GM12872 (cell line): Measurements from ENCODE around the gene TOX2.

Experiments
- TF ChIP-seq, protein P1 (sequence below): IDR thresholded peaks from 3 replicates; pipeline ENCODE4 v1.5.1; 2011; ENCODE audit warnings: low read depth, mild to moderate bottlenecking, low read length, moderate library complexity; ENCODE audit not compliant: insufficient read depth

TOX2 gene

DNA sequence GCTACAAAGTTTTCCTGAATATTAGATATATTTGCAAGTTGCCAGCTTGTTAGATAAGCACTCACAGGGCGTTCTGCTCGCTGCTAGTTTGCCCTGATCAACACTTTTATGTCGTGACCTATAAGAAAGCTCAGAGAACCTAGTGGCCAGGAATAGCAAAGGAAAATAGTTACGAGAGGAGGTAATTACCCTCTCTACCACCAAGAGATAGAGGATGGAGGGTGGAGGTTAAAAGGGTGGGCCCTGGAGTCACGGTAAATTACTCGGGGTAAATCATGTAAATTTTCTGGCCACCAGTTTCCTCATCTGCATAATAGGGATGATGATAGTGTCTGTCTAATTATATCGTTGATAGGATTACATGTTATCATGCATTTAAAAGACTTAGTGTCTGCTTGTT lies 185.2 kb downstream of the TOX2 start:
- TF ChIP-seq, protein P1, sequence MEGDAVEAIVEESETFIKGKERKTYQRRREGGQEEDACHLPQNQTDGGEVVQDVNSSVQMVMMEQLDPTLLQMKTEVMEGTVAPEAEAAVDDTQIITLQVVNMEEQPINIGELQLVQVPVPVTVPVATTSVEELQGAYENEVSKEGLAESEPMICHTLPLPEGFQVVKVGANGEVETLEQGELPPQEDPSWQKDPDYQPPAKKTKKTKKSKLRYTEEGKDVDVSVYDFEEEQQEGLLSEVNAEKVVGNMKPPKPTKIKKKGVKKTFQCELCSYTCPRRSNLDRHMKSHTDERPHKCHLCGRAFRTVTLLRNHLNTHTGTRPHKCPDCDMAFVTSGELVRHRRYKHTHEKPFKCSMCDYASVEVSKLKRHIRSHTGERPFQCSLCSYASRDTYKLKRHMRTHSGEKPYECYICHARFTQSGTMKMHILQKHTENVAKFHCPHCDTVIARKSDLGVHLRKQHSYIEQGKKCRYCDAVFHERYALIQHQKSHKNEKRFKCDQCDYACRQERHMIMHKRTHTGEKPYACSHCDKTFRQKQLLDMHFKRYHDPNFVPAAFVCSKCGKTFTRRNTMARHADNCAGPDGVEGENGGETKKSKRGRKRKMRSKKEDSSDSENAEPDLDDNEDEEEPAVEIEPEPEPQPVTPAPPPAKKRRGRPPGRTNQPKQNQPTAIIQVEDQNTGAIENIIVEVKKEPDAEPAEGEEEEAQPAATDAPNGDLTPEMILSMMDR: no peak

DNA sequence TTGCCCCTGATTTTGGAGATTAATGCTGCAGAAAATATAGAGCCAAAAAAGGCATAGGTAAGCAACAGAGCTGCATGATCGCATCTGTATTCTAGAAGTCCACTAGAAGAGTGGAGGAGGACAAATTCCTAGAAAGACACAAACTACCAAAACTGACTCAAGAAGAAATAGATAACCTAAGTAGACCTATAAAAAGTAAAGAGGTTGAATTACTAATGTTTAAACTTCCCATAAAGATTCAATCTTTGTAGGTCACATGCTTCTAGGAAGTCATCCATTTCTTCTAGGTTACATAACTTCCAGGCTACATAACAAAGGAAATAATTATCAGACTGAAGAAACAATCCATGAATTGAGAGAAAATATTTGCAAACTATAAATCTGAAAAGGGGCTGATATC lies 187.9 kb downstream of the TOX2 start:
- TF ChIP-seq, protein P1: no peak

DNA sequence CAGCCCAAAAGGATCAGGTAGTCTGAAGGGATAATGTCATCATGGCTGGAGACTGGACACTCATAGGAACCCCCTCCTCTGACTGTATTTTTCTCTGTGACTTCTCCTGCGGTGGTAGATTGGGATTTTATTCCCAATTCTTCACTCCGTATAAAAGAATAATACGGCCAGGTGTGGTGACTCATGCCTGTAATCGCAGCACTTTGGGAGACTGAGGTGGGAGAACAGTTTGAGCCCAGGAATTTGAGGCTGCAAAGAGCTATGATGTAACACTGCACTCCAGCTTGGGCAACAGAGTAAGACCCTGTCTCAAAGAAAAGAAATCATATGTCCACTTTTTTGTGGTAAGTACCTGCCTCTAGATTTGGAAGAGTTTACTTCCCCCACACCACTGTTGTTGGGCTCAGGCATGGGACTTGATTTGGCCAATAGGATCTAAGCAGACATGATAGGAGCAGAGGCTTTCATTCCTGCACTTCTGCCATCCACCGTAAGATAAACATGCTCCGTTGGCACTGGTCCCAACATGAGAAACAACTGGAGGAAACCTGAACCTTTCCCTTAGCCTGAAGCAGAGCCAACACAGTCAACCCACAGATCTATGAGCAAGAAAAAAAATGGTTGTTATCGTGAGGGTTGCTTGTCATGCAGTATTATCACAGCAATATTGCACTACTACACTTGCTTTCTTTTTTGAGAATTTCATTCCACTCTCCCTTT lies 190.3 kb downstream of the TOX2 start:
- TF ChIP-seq, protein P1: no peak

DNA sequence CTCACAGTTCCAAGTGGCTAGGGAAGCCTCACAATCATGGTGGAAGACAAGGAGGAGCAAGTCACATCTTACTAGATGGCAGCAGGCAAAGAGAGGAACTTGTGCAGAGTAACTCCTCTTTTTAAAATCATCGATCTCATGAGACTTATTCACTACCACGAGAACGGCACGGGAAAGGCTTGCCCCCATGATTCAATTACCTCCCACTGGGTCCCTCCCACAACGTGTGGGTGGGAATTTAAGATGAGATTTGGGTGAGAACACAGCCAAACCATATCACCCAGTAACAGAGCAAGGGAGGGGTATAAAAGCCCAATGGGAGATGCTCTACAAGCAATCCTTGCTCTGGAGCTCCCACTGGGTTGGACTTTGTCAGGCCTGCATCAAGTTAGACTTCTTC lies 192.0 kb downstream of the TOX2 start:
- TF ChIP-seq, protein P1: no peak

DNA sequence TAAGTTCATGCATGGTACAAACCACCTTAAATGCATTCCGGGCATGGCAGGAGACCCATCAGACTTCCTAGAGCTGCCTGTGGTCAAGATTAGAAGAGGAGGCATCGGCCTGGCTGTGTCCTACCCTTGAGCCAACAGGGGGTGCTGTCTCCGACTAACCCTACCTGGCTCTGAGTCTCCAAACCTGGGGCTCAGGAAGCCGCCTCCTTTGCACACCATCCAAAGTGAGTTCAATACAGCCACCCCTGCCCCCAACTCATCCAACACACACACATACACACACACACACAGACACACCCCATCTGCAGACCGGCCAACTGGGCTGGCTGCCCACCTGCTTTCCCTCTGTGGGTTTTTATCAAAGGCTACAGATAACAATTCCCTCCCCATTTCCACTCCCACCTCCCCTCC lies 195.3 kb downstream of the TOX2 start:
- TF ChIP-seq, protein P1: peak; percentile 45; the same call in 2 of the 3 replicates

DNA sequence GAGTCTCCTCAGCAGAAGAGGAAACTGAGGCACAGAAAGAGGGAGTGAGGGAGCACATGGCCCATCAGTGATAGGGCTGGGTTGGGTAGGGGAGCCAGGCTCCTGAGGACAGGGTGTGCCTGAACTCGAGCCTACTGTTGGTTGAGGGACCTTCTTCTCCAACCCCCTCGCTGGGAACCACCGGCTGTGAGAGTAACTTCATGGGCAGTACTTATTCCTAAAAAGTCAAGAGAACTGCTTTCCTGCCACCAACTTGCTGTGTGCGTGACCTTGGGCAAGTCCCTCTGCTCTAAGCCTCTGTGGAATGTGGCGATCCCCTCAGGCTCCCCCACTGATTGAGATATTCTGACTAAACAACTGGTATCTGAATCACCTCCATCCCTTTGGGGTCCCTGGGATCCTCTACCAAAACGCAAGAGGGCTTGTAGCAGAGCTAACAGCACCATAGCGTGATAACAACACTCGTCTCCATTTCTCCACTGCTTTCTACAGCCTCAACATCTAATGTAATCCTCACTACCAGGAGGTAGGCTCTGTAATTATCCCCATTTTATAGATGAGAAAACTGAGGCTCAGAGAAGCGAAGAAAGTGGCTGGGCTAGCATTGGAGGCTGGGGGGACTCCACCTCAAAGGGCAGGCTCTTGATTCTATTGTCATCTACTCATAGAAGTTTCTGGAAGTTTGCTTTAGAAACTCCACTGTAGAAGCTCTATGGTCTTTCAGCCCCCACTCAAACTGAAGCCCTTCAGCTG lies 196.3 kb downstream of the TOX2 start:
- TF ChIP-seq, protein P1: no peak

DNA sequence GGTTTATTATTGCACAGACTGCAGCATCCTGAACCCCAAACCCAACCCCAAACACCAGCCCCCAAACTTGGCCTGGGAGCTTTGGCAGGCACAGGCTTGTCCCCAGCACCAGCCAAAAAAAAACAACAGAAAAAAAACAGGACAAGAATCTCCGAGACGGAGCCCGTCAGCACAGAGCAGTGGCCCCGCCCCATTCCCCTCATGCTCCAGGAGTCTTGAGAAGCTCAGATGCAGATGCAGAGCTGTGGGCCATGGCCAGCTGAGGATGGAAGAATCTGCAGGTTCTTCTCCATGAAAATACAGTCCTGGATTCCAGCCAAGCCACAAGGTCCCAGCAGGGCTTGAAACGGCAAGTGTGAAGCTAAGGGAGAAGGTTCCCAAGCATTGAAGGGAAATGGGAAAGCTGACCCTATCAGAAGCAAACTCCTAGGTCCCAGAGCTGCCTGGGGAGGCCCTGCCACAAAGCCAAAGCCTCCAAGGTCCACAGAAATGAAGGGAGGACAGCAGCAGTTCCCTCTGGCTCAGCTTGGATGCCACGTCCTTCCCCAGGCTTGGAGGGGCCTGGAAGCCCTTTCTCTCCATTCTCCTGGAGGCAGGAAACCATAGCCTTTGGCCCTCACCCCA lies 197.2 kb downstream of the TOX2 start:
- TF ChIP-seq, protein P1: no peak
